ENCODE results near the gene RERE. TPM values are rescaled to one million over a fixed set of nuclear protein-coding genes. Genes with fewer than 3 reads are reported as not detected.

The RERE gene
- total and polyA plus RNA-seq, 2 experiments from 2014 or later, result 148 to 170 TPM

DNA sequence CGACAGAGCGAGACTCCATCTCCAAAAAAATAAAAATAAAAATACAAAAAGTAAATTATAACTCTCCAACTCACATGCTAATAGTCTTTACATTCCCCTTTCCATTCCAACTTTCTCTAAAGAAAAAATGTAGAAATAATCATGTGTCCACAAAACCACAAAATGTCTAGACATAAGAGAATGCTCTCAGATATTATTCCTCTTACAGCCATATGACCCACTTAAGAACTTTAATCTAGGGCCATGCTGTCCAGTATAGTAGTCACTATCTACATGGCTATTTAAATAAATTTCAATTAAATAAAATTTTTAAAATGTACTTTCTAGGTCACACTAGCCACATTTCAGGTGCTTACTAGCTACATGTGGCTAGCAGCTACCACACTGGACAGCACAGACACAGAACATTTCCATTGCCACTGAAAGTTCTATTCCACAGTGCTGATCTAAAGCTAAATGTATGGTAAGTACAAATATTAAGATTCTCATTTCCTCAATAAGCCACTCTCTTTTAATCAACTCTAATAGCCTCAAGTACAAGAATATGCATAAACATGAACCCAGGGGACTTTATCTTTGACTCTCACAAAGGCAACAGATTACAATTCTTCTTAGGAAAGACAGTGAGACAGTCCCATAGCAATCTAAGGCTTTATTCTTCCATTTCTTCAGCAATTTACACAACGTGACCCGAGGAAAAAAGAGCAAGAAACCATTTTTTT is 138.6 kb downstream of the RERE start:
- H3F3A ChIP-seq (replicated peaks; ENCODE audit: low read depth), result no peaks in the 10 kb centered on the region
- no peaks in the 10 kb centered on the region for H3K9me3 Mint-ChIP-seq
- H3K27me3 ChIP-seq (ENCODE audit: insufficient read depth), result no peaks in the 10 kb centered on the region
- no peaks in the 10 kb centered on the region for H3K36me3 Mint-ChIP-seq (ENCODE audit: low read depth)
- H4K20me1 ChIP-seq (replicated peaks; ENCODE audit: insufficient read depth), result peaks cover 97% of the 10 kb centered on the region
- no peak overlapping the region for H3K27ac Mint-ChIP-seq
- peaks cover 100% of the 10 kb centered on the region for H3K79me2 ChIP-seq (replicated peaks; ENCODE audit: insufficient read depth)
- H3K4me2 ChIP-seq, result no peak overlapping the region
- TF ChIP-seq POLR2AphosphoS5 (IDR thresholded peaks at IDR 0.05; ENCODE audit: low read depth), result no peak
- TF ChIP-seq ZNF114 (CRISPR knock-in tag; IDR thresholded peaks at IDR 0.05), result no peak
- TF ChIP-seq, protein P1, sequence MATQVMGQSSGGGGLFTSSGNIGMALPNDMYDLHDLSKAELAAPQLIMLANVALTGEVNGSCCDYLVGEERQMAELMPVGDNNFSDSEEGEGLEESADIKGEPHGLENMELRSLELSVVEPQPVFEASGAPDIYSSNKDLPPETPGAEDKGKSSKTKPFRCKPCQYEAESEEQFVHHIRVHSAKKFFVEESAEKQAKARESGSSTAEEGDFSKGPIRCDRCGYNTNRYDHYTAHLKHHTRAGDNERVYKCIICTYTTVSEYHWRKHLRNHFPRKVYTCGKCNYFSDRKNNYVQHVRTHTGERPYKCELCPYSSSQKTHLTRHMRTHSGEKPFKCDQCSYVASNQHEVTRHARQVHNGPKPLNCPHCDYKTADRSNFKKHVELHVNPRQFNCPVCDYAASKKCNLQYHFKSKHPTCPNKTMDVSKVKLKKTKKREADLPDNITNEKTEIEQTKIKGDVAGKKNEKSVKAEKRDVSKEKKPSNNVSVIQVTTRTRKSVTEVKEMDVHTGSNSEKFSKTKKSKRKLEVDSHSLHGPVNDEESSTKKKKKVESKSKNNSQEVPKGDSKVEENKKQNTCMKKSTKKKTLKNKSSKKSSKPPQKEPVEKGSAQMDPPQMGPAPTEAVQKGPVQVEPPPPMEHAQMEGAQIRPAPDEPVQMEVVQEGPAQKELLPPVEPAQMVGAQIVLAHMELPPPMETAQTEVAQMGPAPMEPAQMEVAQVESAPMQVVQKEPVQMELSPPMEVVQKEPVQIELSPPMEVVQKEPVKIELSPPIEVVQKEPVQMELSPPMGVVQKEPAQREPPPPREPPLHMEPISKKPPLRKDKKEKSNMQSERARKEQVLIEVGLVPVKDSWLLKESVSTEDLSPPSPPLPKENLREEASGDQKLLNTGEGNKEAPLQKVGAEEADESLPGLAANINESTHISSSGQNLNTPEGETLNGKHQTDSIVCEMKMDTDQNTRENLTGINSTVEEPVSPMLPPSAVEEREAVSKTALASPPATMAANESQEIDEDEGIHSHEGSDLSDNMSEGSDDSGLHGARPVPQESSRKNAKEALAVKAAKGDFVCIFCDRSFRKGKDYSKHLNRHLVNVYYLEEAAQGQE (IDR thresholded peaks at IDR 0.05; ENCODE audit: unreplicated experiment), result no peak
- TF ChIP-seq ZNF331 (CRISPR knock-in tag; IDR thresholded peaks at IDR 0.05; ENCODE audit: low read depth), result no peak
- TF ChIP-seq, protein P2, sequence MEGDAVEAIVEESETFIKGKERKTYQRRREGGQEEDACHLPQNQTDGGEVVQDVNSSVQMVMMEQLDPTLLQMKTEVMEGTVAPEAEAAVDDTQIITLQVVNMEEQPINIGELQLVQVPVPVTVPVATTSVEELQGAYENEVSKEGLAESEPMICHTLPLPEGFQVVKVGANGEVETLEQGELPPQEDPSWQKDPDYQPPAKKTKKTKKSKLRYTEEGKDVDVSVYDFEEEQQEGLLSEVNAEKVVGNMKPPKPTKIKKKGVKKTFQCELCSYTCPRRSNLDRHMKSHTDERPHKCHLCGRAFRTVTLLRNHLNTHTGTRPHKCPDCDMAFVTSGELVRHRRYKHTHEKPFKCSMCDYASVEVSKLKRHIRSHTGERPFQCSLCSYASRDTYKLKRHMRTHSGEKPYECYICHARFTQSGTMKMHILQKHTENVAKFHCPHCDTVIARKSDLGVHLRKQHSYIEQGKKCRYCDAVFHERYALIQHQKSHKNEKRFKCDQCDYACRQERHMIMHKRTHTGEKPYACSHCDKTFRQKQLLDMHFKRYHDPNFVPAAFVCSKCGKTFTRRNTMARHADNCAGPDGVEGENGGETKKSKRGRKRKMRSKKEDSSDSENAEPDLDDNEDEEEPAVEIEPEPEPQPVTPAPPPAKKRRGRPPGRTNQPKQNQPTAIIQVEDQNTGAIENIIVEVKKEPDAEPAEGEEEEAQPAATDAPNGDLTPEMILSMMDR (conservative IDR thresholded peaks at IDR 0.05; ENCODE audit: low read depth in 2 of 2), result no peak
- TF ChIP-seq EZH2phosphoT487 (IDR thresholded peaks at IDR 0.05; ENCODE audit: unreplicated experiment), result no peak
- no peak for TF ChIP-seq ETS1 (IDR thresholded peaks at IDR 0.05)
- no peak for TF ChIP-seq ZNF462 (CRISPR knock-in tag; IDR thresholded peaks at IDR 0.05)
- no peak for TF ChIP-seq STAT1 (IDR thresholded peaks at IDR 0.05; ENCODE audit: unreplicated experiment)
- no peak for TF ChIP-seq CREB1 (CRISPR knock-in tag; IDR thresholded peaks at IDR 0.05; ENCODE audit: low read depth)
- TF ChIP-seq NANOG (IDR thresholded peaks at IDR 0.05; ENCODE audit: borderline replicate concordance), result no peak
- TF ChIP-seq EZH2 (IDR thresholded peaks at IDR 0.05; ENCODE audit: low read depth, unreplicated experiment), result no peak
- no peak for TF ChIP-seq JUNB (IDR thresholded peaks at IDR 0.05; ENCODE audit: unreplicated experiment)
- peaks cover 31% of the 10 kb centered on the region for H3K4me1 Mint-ChIP-seq
- H3K27me3 Mint-ChIP-seq (ENCODE audit: insufficient read depth, low read depth, poor library complexity), result no peaks in the 10 kb centered on the region
- no peak overlapping the region for H3K4me3 Mint-ChIP-seq
- H2AFZ ChIP-seq, result no peak overlapping the region
- H3K4me1 ChIP-seq (ENCODE audit: insufficient read depth), result peaks cover 70% of the 10 kb centered on the region
- no peak for DNase-seq (ENCODE audit: low spot score)
- H3K27ac ChIP-seq (ENCODE audit: low read depth), result no peak overlapping the region
- H3K36me3 ChIP-seq (ENCODE audit: insufficient read depth), result no peaks in the 10 kb centered on the region
- no peak overlapping the region for H3K4me3 ChIP-seq
- ATAC-seq, result no peak
- H3K9me2 ChIP-seq (ENCODE audit: insufficient read depth), result no peaks in the 10 kb centered on the region
